Upper lobe of right lung (tissue), 1 donor: ENCODE results near the gene EFEMP2. TPM values are rescaled to one million over a fixed set of nuclear protein-coding genes. Genes with fewer than 3 reads are reported as not detected.

Source experiments
- ATAC-seq: fragments of 200-7000 bp; cut with Tn5 transposase; one replicate; pipeline ENCODE4 v1.9.1; 2020; ENCODE audit warnings: mild to moderate bottlenecking, moderate library complexity
- DNase-seq: peaks from one replicate; pipeline ENCODE4 v3.0.0-alpha.2; 2020
- H3K27ac ChIP-seq: fragments of 200-600 bp; one replicate; pipeline ENCODE4 v1.8.0; 2022
- H3K27me3 ChIP-seq: fragments of 200-600 bp; one replicate; pipeline ENCODE4 v1.8.0; 2022; ENCODE audit warnings: mild to moderate bottlenecking
- H3K36me3 ChIP-seq: fragments of 200-600 bp; one replicate; pipeline ENCODE4 v1.8.0; 2022
- H3K4me1 ChIP-seq: fragments of 200-600 bp; one replicate; pipeline ENCODE4 v1.8.0; 2022
- H3K4me3 ChIP-seq: fragments of 200-600 bp; one replicate; pipeline ENCODE4 v1.8.0; 2022; ENCODE audit warnings: mild to moderate bottlenecking
- H3K9me3 ChIP-seq: fragments of 200-600 bp; one replicate; pipeline ENCODE4 v1.8.0; 2022
- CTCF ChIP-seq: fragments of 200-600 bp; IDR thresholded peaks from one replicate; pipeline ENCODE4 v1.8.0; 2022; ENCODE audit warnings: antibody characterized with exemption
- intact Hi-C: fragments of 100-400 bp; cut with DNase I; formaldehyde crosslinking; loops from one replicate; pipeline ENCODE4 v1.11.0; 2022
- total RNA-seq: library from RNA; stranded (reverse); fragmentation: NEBNext Ultra II Directional; extraction: Animal tissue kit (Norgen Biotek cat#: 25700); gene quantifications from one replicate; pipeline ENCODE4 v1.2.1, GENCODE V29; 2021
- donor health status: DM: no; HTN: yes; CAD: no; lungs with severe emphysema.

EFEMP2 gene
- total RNA-seq, 1 donor from 2014 or later = 62.0 TPM

GRCh38 chr11:65906602-65907001 lies 34.0 kb upstream of the EFEMP2 start:
- H3K27me3 ChIP-seq = no peaks in the 10 kb centered on the region
- intact Hi-C loops = no loop called here

GRCh38 chr11:65903715-65904114 lies 31.1 kb upstream of the EFEMP2 start:
- no peaks in the 10 kb centered on the region for H3K27me3 ChIP-seq
- H3K4me1 ChIP-seq = peaks cover 13% of the 10 kb centered on the region
- no peak for ATAC-seq
- H3K27ac ChIP-seq = no peak overlapping the region
- intact Hi-C loops = no loop called here
- H3K4me3 ChIP-seq = no peak overlapping the region
- no peak for TF ChIP-seq CTCF
- no peaks in the 10 kb centered on the region for H3K9me3 ChIP-seq
- DNase-seq = no peak
- no peaks in the 10 kb centered on the region for H3K36me3 ChIP-seq

More at GRCh38 chr11:65906602-65907001, 34.0 kb upstream of the EFEMP2 start:
- ATAC-seq = no peak
- TF ChIP-seq CTCF = no peak
- no peaks in the 10 kb centered on the region for H3K9me3 ChIP-seq
- H3K36me3 ChIP-seq = no peaks in the 10 kb centered on the region
- H3K4me3 ChIP-seq = no peak overlapping the region
- no peak for DNase-seq
- H3K27ac ChIP-seq = no peak overlapping the region
- H3K4me1 ChIP-seq = peaks cover 6% of the 10 kb centered on the region

- H3K27ac ChIP-seq = no peak overlapping the region
- TF ChIP-seq CTCF = no peak
- H3K36me3 ChIP-seq = no peaks in the 10 kb centered on the region
- ATAC-seq (peak; percentile 14), DNase-seq (no peak)
- no peaks in the 10 kb centered on the region for H3K9me3 ChIP-seq
- H3K4me3 ChIP-seq = no peak overlapping the region
- H3K27me3 ChIP-seq = no peaks in the 10 kb centered on the region
- intact Hi-C loops = no loop called here
- H3K4me1 ChIP-seq = peaks cover 18% of the 10 kb centered on the region
Observed at GRCh38 chr11:65903068-65903481, 30.5 kb upstream of the EFEMP2 start.

GRCh38 chr11:65900899-65901180 lies 28.2 kb upstream of the EFEMP2 start:
- peak overlapping the region; percentile 65 for H3K4me3 ChIP-seq
- DNase-seq (no peak), ATAC-seq (no peak)
- no peaks in the 10 kb centered on the region for H3K27me3 ChIP-seq
- no peaks in the 10 kb centered on the region for H3K9me3 ChIP-seq
- H3K27ac ChIP-seq = peak overlapping the region; percentile 42
- H3K4me1 ChIP-seq = peaks cover 18% of the 10 kb centered on the region
- no peak for TF ChIP-seq CTCF
- no peaks in the 10 kb centered on the region for H3K36me3 ChIP-seq
- intact Hi-C loops = no loop called here

GRCh38 chr11:65900125-65900898 lies 27.7 kb upstream of the EFEMP2 start, which contains the start of gene FOSL1:
Gene FOSL1 (minus strand): TSS chr11:65900388. CDS start chr11:65900339, 49 bp downstream.
- DNase-seq = peak; percentile 97
- no peaks in the 10 kb centered on the region for H3K27me3 ChIP-seq
- H3K27ac ChIP-seq = peak within 1 kb of the TSS; percentile 55
- H3K36me3 ChIP-seq = no peaks in the 10 kb centered on the region
- peaks cover 18% of the 10 kb centered on the region for H3K4me1 ChIP-seq
- H3K4me3 ChIP-seq = peak within 1 kb of the TSS; percentile 65
- no peaks in the 10 kb centered on the region for H3K9me3 ChIP-seq
- peak; percentile 6 for TF ChIP-seq CTCF
- ATAC-seq = peak; percentile 95
- intact Hi-C loops = no loop called here
